ENCODE results near the gene AMDHD1.

The AMDHD1 gene

DNA sequence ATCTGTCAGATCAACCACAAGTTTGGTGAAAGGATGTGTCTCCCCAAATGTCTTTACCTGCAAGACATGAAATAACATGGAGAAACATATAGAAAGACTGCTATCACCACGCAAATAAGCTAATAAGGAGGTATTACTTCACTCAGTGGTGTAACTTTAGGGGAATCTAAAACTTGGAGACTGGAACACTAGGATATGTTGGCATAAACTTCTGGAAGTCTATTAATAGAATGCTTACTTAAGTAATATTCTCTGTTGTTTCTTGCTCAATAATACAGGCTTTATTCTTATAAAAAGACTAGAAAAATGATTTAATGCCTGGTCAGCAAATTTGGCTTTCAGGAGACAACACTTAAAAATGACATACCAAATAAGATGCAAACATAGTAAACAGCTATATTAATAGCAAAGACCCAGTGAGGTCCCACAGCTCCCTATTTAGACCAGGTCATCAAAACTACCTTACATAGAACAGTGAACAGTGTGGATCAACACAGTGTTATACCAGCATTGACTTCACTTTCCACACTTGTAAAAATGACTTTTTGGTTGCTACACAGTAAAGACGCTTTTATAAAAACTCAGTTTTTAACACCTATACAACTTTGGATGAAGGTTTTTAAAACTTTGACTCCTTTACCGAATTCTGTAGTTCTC, 71.9 kb downstream of the AMDHD1 start:
- no peak overlapping the region; a peak in 2 of 22 replicates for H3K4me2 ChIP-seq
- no peak overlapping the region for H3K27ac ChIP-seq
- H3K4me1 ChIP-seq: peaks cover 2 to 27% (median 10%) of the 10 kb centered on the region in 10 experiments; a peak in 19 of 20 replicates
- H3K9me3 ChIP-seq (replicated peaks in 1 of 11): no peaks in the 10 kb centered on the region
- no peaks in the 10 kb centered on the region for H3K27me3 ChIP-seq
- H4K20me1 ChIP-seq: no peaks in the 10 kb centered on the region
- TF ChIP-seq Cebpa-rat (IDR thresholded peaks at IDR 0.05): no peak
- no peak overlapping the region for H3K9ac ChIP-seq
- peaks cover 68 to 100% (median 91%) of the 10 kb centered on the region in 11 experiments for H3K36me3 ChIP-seq
- no peak overlapping the region for H3K4me3 ChIP-seq

GRCh38 chr12:96015672-96016071, 72.5 kb downstream of the AMDHD1 start:
- H3K9me3 ChIP-seq (replicated peaks in 1 of 11): no peaks in the 10 kb centered on the region
- H4K20me1 ChIP-seq: no peaks in the 10 kb centered on the region
- no peak for TF ChIP-seq Cebpa-rat (IDR thresholded peaks at IDR 0.05)
- no peak overlapping the region for H3K9ac ChIP-seq
- H3K27me3 ChIP-seq: no peaks in the 10 kb centered on the region
- peaks cover 62 to 95% (median 85%) of the 10 kb centered on the region in 11 experiments for H3K36me3 ChIP-seq
- H3K4me3 ChIP-seq: no peak overlapping the region
- H3K27ac ChIP-seq: 0 out of 22 replicates have a peak overlapping the region, but pooled peaks of 1 of the 11 experiments have one; percentile 3
- H3K4me2 ChIP-seq: no peak overlapping the region; a peak in 1 of 22 replicates
- peaks cover 8 to 31% (median 14%) of the 10 kb centered on the region in 10 experiments for H3K4me1 ChIP-seq

Measured in BLaER1 treated with 17β-estradiol and CSF1 and Interleukin-3, amounts not matched to agents 10 nM and 100 nM (cell line).